GM21786 (cell line): ENCODE results near the gene SNAPC4.

Source experiments
- ATAC-seq: cut with Tn5 transposase; IDR thresholded peaks from one replicate; pipeline ENCODE4 v1.9.1; 2021; ENCODE audit not compliant: unreplicated experiment

The SNAPC4 gene

GRCh38 chr9:136400038-136400834, at the start of gene SNAPC4:
Gene SNAPC4, minus strand, starts transcription at chr9:136400170. Its CDS starts 1,742 bp downstream, at chr9:136398428.
- ATAC-seq = peak; percentile 55

- ATAC-seq = no peak
These were observed 48.7 kb upstream of the SNAPC4 start for GRCh38 chr9:136448655-136449054.

GRCh38 chr9:136447173-136447778, 47.3 kb upstream of the SNAPC4 start:
- no peak for ATAC-seq

- ATAC-seq = no peak
These were observed 45.8 kb upstream of the SNAPC4 start for GRCh38 chr9:136445799-136446198.

- no peak for ATAC-seq
These were observed 44.1 kb upstream of the SNAPC4 start for GRCh38 chr9:136444102-136444501.

- no peak for ATAC-seq
These were observed 43.7 kb upstream of the SNAPC4 start for GRCh38 chr9:136443687-136444086.

- no peak for ATAC-seq
These were observed 43.1 kb upstream of the SNAPC4 start for GRCh38 chr9:136443087-136443486.

- no peak for ATAC-seq
These were observed 42.3 kb upstream of the SNAPC4 start for GRCh38 chr9:136442265-136442664.

GRCh38 chr9:136441681-136442245, 41.8 kb upstream of the SNAPC4 start:
- ATAC-seq = no peak

- no peak for ATAC-seq
These were observed 41.3 kb upstream of the SNAPC4 start for GRCh38 chr9:136441191-136441680.

- ATAC-seq = peak; percentile 44
These were observed 39.8 kb upstream of the SNAPC4 start, which contains the start of gene INPP5E for GRCh38 chr9:136439481-136440408. Gene INPP5E, minus strand, starts transcription at chr9:136439845. Its CDS starts 426 bp downstream, at chr9:136439419.

- peak; percentile 46 for ATAC-seq
These were observed 38.8 kb upstream of the SNAPC4 start for GRCh38 chr9:136438548-136439480.

- no peak for ATAC-seq
These were observed 38.0 kb upstream of the SNAPC4 start for GRCh38 chr9:136437839-136438547.

GRCh38 chr9:136437430-136437829, 37.5 kb upstream of the SNAPC4 start:
- ATAC-seq = no peak

GRCh38 chr9:136436055-136436634, 36.2 kb upstream of the SNAPC4 start:
- no peak for ATAC-seq

- ATAC-seq = no peak
These were observed 34.7 kb upstream of the SNAPC4 start for GRCh38 chr9:136434580-136435169.

GRCh38 chr9:136433849-136434579, 34.0 kb upstream of the SNAPC4 start:
- no peak for ATAC-seq
